HG02571 (cell line): ENCODE measurements around the gene OR1L1.

Experiments used
- ATAC-seq: cut with Tn5 transposase; IDR thresholded peaks from one replicate; pipeline ENCODE4 v1.9.1; 2021; ENCODE audit warnings: mild to moderate bottlenecking, moderate library complexity; ENCODE audit not compliant: unreplicated experiment

The OR1L1 gene, protein sequence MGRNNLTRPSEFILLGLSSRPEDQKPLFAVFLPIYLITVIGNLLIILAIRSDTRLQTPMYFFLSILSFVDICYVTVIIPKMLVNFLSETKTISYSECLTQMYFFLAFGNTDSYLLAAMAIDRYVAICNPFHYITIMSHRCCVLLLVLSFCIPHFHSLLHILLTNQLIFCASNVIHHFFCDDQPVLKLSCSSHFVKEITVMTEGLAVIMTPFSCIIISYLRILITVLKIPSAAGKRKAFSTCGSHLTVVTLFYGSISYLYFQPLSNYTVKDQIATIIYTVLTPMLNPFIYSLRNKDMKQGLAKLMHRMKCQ

GRCh38 chr9:122661416-122661815 lies at the start of gene OR1L1:
Gene OR1L1, plus strand, starts transcription at chr9:122661716. Its CDS starts 0 bp downstream, at chr9:122661716.
- ATAC-seq: no peak

- ATAC-seq: no peak
Observed at GRCh38 chr9:122614362-122614761, 47.2 kb upstream of the OR1L1 start, which contains the start of gene OR1Q1. Gene OR1Q1, plus strand, starts transcription at chr9:122614738. Its CDS starts 0 bp downstream, at chr9:122614738.

GRCh38 chr9:122619996-122620395 lies 41.5 kb upstream of the OR1L1 start:
- no peak for ATAC-seq

DNA sequence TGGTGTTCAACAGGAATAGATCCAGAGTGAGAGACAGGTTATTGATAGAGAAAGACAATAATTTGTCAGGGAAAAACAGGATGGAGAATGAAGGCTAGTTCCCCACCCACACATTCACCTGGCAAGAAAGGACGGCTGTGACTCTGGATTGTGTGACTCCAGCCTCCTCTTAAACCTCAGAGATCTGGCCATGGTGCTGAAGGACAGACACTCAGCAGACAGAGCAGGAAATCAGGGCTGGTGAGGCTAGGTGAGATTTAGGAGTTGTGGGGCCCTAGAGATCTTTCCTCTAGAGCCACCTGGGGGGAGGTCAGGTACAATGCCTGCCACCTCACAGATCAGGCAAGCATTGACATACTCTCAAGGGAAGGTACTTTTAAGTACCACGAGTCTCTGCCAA lies 19.3 kb upstream of the OR1L1 start:
- no peak for ATAC-seq

GRCh38 chr9:122656378-122656777 lies 5.1 kb upstream of the OR1L1 start:
- no peak for ATAC-seq

DNA sequence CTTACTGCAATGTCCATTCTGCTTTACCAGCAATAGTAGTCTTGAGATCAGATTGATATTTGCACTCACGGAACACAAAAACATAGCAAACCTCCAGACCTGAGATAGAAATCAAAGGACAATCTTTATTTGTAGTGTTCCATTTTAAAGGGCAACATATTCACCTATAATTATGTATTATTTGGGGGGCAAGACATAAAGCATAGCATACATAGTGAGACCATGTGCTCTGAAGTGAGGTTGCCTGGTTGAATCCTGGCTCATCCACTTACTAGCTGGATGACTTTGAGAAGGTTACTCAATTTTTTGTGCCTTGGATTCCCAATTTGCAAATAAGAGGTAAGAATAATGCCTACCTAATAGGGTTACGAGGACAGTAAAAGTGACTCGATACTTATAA lies 4.0 kb upstream of the OR1L1 start, which contains the start of gene OR1B1:
Gene OR1B1, minus strand, starts transcription at position 101 of the 400 bp plus-strand sequence.
- no peak for ATAC-seq

GRCh38 chr9:122672481-122672880 lies 11.0 kb downstream of the OR1L1 start:
- ATAC-seq: no peak

DNA sequence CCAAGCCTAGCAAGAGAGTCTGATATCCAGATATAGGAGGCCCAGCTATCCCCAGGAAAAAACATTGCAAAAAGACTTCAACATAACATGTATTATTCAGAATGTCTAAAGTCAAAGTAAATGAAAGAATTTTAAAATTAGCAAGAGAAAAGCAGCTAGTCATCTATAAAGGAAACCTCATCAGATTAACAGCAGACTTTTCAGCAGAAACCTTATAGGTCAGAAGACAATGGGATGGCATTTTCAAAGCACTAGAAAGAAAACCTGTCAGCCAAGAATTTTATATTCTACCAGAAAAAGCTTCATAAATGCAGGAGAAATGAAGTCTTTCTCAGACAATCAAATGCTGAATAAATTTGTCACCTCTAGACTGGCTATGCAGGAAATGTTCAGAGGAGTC lies 23.3 kb downstream of the OR1L1 start:
- no peak for ATAC-seq

DNA sequence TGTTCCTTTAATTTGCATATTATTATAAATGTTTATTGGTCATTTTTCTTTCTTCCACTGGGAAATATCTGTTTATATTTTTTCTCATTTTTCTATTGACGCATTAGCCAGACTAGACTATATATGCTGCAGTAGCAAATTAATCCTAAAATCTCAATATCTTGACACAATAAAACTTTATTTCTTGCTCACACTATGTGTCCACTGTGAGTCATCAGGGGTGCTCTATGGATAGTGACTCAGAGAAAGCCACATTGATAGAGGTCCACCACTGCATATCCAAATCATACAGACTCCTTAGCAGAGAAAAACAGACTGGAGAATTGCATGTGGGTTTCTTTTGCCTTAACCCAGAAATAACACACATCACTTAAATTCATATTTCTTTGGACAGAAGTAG lies 34.2 kb downstream of the OR1L1 start:
- no peak for ATAC-seq
